GM19043 (cell line): ENCODE measurements around the gene ASB4.
A peak's percentile ranks its signal among the peaks of the same experiment; 100 is the strongest.

Experiments used
- ATAC-seq: cut with Tn5 transposase; IDR thresholded peaks from one replicate; pipeline ENCODE4 v1.9.1; 2021; ENCODE audit warnings: low read depth; ENCODE audit not compliant: unreplicated experiment

Gene ASB4

DNA sequence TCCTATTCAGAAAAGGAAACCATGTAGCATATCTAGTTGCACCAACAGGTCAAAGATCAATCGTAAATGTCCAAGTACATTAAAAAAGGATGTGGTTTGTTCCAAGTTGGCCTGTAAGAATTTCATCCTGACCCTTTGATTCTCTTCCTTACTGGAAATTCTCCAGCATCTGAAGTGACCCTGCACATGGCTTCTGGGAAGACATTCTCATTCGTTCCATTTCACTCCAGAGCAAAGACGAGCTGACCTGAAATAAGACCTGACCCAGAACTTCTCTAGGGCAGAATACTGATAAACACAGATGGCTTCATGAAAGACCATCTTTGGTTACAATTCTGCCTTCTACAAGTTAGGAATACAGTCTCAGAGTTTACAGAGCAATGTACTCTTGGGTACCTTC, 39.8 kb downstream of the ASB4 start:
- no peak for ATAC-seq

DNA sequence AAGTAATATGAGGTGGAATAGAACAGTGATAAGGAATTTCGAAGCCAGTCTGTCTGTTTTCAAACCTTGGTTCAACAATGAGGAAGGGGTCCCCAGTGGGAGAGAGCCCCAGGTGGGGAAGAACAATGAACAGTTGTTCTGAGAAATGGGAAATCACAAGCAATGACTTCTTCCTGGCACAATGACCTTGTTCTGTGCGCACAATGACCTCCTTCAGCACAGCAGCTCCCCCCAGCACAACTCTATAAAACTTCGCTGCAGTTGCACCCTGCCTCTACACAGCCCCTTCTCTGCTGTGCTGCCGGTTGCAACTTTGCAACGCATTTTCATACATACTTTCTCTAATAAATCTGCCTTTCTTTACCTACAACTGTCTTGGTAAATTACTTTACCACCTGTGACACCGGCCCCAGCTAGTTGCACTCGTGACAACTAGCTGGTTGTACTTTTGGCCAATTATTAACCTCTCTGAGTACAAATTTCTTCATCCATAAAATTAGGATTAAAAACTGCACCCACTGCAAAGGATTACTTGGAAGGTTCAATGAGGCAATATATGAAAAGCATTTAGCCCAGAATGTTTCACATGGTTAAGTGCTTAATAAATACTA, 40.5 kb downstream of the ASB4 start:
- ATAC-seq, result no peak

DNA sequence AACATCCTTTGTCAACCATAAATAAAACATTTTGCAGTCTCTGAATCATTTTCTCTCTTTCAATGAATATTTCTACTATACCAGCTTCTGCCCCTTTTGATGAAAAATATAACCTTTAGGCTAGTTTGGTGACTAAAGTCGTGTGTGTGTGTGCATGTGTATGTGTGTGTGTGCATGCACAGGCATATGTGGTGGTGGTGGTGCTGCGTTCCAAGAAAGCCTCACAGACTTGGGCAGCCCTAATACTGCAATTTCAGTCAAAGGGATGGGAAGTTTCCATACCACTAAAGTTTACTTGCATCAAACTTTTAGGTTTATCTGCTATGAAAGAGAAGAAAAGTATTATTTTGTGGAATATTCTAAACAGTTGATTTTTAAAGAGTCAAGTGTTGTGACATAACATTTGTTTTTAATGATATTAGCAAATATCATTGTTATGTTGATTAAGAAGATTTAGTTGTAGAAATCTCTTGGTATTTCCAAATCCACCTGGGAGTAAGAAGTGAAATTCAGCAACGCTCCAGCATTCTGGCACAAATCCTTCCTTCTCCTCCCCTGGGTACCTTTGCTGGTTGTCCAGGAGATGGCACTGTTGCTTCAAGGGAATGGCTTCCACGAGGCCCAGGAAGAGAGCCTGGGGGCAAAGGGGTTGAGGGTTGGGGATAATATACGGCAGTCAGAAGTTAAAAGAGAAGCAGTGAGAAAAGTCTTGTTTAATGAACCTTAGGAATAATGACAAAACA, 41.5 kb downstream of the ASB4 start:
- ATAC-seq, result peak; percentile 57

DNA sequence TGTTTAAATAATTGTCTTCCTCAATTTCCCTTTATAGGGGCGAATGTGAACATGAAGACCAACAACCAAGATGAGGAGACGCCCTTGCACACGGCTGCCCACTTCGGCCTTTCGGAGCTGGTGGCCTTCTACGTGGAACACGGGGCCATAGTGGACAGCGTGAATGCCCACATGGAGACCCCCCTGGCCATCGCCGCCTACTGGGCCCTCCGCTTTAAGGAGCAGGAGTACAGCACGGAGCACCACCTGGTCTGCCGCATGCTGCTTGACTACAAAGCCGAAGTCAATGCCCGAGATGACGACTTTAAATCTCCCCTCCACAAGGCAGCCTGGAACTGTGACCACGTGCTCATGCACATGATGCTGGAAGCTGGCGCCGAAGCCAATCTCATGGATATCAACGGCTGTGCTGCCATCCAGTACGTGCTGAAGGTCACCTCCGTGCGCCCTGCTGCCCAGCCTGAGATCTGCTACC, 42.1 kb downstream of the ASB4 start:
- ATAC-seq, result no peak

DNA sequence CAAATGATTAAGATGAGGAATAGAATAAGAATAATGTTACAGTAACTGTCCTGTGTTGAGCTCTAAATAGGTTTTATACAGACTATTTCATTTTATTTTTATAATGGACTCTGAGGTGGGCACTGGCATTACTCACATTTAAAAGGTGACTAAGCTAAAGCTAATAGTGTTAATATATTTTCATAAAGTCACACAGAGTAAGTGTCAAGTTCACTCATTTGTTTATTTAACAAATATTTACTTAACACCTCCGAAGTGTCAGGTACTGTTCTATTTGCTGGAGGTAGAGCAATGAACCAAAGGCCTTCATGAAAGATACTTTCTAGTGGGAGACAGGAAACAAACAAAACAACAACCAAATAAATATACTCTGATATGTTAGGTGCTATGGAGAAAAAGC, 44.0 kb downstream of the ASB4 start:
- no peak for ATAC-seq

DNA sequence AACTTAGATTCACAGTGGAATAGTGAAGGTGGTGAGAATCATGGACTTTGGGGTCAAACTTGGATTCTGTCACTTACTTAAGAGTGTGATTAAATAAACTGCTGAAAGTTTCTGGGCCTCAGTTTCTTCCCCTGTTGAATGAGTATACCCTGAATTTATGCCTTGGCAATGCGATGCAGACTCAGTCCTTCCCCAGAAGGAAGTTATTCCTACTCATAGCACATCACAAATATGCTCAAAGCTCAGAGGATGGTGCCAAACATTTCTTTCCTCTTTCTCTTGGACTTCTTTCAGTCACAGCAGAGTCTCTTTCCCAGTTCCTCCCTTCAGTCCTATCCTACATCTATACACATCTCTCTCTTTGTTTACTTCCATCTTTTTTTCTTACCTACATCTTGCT, 45.1 kb downstream of the ASB4 start:
- no peak for ATAC-seq

DNA sequence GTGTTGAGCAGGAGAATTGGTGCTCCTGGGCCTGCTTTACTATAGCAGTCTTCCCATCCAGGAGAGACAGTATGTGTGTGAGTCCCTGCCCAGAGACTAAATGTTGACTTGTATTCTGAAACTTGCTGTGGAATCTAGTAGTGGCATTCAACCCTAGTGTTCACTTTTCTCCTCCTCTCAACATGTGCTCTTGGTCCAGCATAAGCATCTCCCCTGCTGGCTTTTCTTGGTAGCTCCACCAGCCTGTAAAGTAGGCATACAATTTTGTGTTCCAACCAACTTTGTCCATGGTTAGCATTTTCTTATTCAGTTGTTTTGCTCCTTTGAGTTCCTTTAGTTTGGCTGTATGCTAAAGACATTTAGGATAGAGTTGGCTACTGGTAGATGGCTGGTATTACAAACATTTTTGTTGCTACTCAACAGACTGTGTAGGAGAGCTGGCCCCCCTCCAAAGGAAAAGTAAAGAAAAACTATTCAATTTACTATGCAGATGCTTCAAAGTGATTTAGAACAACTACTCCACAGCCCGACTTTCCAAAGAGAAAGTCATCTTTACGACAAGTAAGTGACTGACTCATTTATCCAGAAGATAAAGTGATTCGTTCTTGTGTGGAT, 46.0 kb downstream of the ASB4 start:
- no peak for ATAC-seq

DNA sequence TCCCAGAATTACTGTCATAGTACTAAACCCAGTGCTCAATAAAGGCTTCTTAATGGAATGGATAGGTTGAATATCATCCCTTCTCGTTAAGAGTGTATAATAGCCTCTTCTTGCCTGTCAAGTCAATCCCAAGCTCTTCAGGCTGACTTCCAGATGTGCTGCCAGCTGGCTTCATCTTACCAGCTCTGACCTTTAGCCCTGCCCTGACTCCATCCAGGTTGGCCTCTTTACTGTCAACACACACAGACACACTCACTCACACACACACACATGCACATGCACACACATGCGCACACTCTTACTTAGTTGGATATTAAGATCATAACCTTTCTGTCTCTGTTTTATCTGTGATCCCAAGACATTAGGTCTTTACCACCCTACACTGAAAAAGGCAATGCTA, 49.1 kb downstream of the ASB4 start:
- no peak for ATAC-seq

DNA sequence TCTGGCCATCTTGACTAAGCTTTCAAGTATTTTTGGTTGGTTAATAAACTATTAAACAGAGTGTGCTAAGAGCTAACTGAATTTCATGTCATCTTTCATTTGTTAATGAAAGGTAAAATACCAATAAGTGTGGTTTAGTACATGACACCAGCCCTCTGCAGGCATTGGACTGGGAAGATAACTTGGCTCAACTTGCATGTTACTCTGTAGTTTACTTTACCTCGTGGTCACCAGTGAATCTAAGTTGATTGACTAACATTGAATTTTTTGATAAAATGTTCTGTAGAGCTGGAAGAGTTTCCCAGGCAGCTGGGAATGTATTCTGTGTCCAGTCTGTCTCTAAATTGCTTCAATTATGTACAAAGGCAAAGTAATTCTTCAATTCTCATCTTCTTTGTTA, 49.9 kb downstream of the ASB4 start:
- no peak for ATAC-seq

DNA sequence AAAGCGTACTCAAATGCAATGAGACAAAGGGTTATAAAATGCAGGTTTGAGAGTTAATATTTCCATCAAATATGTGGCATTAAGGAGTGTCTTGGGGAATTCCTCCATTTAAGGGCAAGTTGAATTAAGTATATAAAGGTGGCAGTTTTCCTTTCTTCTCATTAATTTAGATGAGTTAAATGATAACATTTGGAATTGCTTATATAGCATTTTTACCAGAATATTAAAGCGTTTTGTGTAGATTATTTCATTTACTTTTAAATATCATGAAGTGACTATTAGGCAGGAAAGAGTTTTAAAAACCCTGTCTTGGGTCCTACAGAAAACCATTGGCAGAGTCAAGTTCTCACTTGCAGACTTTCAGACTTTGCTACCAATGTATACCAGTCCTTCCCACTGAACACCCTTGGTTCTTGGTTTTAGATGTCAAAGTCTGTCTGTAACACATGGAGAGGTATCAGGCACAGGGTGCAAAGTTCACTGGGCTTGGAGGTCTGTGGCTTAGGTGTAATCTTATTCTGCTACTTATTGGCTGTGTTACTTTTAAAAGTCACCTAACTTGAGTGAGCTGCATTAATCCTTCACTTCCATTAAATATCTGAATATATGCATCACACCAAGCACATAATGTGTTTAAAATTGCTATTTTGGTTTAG, 51.0 kb downstream of the ASB4 start:
- ATAC-seq, result no peak

DNA sequence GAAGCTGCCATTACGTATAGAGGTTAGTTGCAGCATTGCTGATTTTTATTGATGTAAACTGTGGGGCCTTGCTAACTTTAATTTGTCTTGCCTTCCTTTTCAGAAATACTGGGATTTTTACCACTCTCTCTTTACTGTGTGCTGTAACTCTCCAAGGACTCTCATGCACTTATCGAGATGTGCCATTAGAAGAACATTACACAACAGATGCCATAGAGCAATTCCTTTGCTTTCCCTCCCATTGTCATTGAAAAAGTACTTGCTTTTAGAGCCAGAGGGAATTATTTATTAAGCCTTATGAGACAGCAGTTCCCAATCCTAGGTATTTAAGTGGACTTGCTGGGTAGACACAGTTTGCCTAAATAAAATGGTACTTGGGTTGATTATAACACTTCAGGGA, 51.7 kb downstream of the ASB4 start:
- no peak for ATAC-seq

DNA sequence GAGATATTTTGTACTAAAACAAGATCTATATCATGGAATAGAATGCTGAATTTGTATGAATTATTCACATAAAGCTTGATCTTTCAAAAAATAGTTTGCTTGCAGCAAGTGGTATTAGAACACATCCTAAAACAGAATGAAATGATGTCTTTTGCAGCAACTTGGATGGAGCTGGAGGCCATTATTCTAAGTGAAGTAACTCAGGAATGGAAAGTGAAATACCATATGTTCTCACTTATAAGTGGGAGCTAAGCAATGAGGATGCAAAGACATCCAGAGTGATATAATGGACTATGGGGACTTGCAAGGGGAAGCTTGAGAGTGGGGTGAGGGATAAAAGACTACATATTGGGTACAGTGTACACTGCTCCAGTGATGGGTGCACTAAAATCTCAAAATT, 53.7 kb downstream of the ASB4 start:
- ATAC-seq, result no peak

DNA sequence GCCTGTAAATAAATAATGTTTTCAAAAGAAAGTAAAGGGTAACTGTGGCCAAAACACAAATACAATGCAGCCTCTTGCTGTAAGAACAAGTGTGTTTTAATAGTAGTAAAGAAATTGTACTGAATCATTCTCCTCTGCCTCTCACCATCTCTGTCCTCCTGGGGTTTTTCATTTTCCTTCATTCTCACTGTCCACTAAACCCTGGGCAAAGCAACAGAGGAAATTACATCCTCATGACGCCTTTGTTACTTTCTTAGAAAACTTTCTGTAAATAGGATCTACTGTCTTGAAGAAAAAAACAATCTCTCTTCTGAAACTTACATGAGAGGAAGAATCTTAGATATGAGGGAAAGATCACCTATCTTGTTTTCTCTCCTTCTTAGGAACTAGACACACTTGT, 54.6 kb downstream of the ASB4 start:
- ATAC-seq, result no peak

DNA sequence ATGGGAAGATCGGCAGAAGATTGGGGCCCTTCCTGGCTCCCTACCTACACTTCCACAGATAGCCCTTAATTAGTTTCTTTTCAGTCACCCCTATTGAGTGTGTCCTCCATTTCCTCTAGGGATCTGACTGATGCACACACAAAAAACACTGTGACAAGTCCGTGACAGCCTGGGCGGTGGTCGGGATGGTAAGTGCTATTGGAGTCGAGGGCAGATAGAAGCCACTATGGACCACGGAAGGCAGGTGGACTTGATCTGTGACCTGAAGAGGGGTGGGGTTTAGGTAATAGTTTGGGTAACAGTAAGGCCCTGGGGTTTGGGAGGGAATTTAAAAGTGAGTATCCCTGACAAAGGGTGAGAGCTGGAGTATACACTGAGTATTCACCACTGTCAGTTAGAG, 57.6 kb downstream of the ASB4 start:
- no peak for ATAC-seq

DNA sequence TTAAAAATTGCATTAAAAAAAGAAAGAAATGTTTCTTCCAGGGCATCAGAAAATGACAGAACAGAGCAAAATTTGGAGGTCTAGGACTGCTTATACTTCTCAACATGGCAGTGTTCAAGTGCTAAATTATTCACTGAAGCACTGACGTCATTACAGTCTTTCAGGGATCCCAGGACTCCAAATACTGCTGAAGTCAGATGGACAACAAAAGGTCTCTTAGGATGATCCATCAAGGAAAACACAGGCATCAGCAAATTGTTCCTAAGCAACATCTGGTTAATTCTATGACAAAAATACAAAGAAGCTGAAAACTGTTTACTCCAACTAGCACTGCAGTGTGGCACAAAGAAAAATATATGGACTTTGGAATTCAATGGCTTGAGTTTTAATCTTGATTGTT, 58.4 kb downstream of the ASB4 start:
- no peak for ATAC-seq

DNA sequence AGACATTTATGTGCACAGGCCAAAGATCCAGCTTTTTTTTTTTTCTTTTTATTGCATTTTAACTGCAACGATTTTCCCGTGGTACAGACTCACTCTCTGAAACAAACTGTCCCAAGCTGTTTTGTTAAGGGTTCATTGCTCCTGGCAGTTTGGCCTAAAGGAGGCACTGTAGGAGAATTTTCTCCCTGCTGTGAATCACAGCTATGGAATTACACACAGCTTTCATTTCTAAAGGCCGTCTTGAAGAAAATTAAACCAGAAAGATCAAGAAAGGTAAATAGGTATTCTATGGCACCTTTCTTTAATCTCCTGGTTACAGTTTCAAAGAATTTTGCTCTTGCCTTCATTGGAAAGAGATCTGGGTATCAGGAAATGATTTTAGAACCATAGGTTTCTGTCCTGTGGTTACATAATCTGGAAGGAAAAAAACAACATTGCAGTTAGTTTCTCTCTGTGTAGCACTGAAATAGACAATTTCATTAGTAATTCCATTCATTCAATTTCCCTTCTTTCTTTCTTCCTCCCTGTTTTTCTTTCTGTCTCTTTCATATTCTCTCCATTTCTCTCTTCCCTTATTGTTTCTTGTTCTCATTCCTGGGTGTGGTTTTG, 59.4 kb downstream of the ASB4 start:
- no peak for ATAC-seq

DNA sequence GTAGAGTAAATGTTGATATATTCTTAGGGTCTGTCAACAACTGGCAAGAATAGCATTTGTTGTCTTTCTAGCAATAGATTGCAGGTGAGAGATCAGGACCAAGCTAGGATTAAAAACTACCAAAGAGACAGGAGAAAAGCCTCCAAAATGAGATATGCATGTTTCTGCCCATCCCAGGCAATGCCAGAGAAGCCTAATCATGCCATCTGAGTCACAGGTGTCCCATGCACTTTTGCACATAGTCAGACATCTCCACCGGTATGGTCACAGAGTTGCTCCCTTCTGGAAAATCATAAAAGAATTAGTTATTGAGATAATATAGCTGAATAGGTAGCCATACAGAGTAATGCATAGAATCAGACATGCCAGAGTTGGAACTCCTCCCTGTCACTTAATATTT, 59.9 kb downstream of the ASB4 start:
- ATAC-seq, result no peak

DNA sequence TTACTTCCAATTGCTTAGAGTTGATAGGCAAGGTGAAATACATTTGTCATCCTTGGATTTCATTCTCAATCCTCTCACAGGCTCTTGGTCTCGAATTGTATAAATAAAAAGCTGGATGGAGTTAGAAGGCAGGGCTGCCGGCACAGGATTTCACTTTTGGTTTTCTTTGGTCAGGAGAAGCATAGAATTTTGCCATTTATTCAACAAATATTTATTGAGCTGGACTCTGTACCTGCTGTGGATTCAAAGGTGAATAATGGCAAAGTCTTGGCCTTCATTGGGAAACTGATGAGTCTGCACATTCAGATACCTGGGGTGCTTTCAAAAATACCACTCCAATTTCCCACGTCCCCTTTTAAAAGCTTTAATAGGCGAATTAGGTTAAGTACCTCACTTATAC, 60.9 kb downstream of the ASB4 start:
- no peak for ATAC-seq

DNA sequence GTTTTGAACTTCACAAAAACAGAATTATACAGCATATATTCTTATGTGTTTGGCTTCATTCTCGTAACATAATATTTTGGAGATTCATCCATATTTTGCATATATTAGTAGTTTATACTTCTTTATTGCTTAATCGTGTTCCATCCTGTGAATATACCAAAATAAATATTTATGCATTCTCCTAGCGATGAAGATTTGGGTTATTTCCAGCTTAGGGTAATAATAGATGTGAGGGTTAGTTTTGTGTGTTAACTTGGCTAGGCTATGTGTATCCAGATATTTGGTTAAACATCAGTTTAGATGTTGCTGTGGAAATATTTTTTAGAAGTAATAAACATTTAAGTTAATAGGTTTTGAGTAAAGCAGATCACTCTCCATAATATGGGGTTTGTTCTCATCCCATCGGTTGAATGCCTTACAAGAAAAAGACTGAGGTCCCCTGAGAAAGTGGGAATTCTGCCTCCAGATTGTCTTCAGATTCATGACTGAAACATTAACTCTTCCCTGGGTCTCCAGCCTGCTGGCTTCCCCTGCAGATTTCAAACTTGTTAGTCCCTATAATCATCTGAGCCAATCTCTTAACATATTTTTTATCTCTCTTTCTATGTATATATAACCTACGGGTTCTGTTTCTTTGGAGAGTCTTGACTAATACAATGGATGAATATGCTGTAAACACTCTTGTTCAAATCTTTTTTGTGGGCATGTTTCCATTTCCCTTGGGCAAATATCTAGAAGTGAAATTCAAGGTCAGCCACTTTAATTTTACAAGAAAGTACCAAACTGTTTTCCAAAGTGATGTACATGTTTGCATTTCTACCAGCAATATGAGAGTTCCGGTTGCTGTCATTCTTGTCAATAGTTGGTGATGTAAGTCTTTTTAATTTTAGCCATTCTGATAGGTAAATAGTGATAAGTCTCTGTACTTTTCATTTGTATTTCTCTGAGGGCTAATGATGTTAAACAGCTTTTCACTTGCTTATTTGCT, 61.9 kb downstream of the ASB4 start:
- no peak for ATAC-seq
